NCI-H345 treated with DMSO at 0.1 percent for 48 hours (cell line): ENCODE data around the gene OLIG2.

ENCODE experiments used
- DNase-seq: peaks from one replicate; lab custom pipeline; 2025; ENCODE audit not compliant: unreplicated experiment; lab: John Stamatoyannopoulos, UW

The OLIG2 gene

GRCh38 chr21:33032434-33033047, 6.8 kb downstream of the OLIG2 start:
- DNase-seq, result no peak

GRCh38 chr21:33033094-33033951, 7.6 kb downstream of the OLIG2 start:
- no peak for DNase-seq

- no peak for DNase-seq
These were observed 8.3 kb downstream of the OLIG2 start for GRCh38 chr21:33033961-33034413.

- DNase-seq, result peak; percentile 24
These were observed 9.4 kb downstream of the OLIG2 start for GRCh38 chr21:33035147-33035546.

GRCh38 chr21:33036430-33037162, 10.9 kb downstream of the OLIG2 start:
- DNase-seq, result no peak

- DNase-seq, result no peak
These were observed 11.8 kb downstream of the OLIG2 start for GRCh38 chr21:33037501-33037900.

- no peak for DNase-seq
These were observed 13.8 kb downstream of the OLIG2 start for GRCh38 chr21:33039536-33039935.

GRCh38 chr21:33040215-33040614, 14.5 kb downstream of the OLIG2 start:
- no peak for DNase-seq

- no peak for DNase-seq
These were observed 16.2 kb downstream of the OLIG2 start for GRCh38 chr21:33041981-33042380.

GRCh38 chr21:33042812-33043211, 17.1 kb downstream of the OLIG2 start:
- no peak for DNase-seq

- no peak for DNase-seq
These were observed 20.7 kb downstream of the OLIG2 start for GRCh38 chr21:33046455-33046854.

- DNase-seq, result no peak
These were observed 21.5 kb downstream of the OLIG2 start for GRCh38 chr21:33047231-33047630.

- DNase-seq, result no peak
These were observed 26.2 kb downstream of the OLIG2 start for GRCh38 chr21:33051925-33052324.

- DNase-seq, result no peak
These were observed 28.2 kb downstream of the OLIG2 start for GRCh38 chr21:33053951-33054350.

- DNase-seq, result no peak
These were observed 30.3 kb downstream of the OLIG2 start for GRCh38 chr21:33055991-33056390.

- no peak for DNase-seq
These were observed 31.7 kb downstream of the OLIG2 start for GRCh38 chr21:33057385-33057940.

- DNase-seq, result no peak
These were observed 32.8 kb downstream of the OLIG2 start for GRCh38 chr21:33058527-33058926.

GRCh38 chr21:33058957-33059356, 33.2 kb downstream of the OLIG2 start:
- no peak for DNase-seq

GRCh38 chr21:33059380-33059841, 33.7 kb downstream of the OLIG2 start:
- DNase-seq, result no peak

GRCh38 chr21:33061233-33061632, 35.5 kb downstream of the OLIG2 start:
- no peak for DNase-seq

GRCh38 chr21:33063375-33063883, 37.7 kb downstream of the OLIG2 start:
- no peak for DNase-seq
